A673 (cell line): ENCODE results near the gene MKX. TPM values are rescaled to one million over a fixed set of nuclear protein-coding genes. Genes with fewer than 3 reads are reported as not detected.

ENCODE experiments used
- BruUV-seq: library from RNA; stranded (reverse); fragments of 400-500 nt; replicated peaks from 2 replicates; lab custom pipeline; 2021; lab: Mats Ljungman, UMichigan
- CTCF ChIA-PET: fragments of 300-600 bp; sonication (Branson Sonifier 250); formaldehyde crosslinking; loops from one replicate; lab custom pipeline; 2022; ENCODE audit warnings: antibody characterized with exemption; lab: Charles Lee
- POLR2A ChIA-PET: fragments of 300-600 bp; sonication (Branson Sonifier 250); formaldehyde crosslinking; loops from one replicate; lab custom pipeline; 2022; ENCODE audit warnings: antibody characterized with exemption; ENCODE audit not compliant: low non-redundant PET; lab: Charles Lee
- DNase-seq: peaks from one replicate; pipeline ENCODE4 v3.0.0-alpha.2; 2015; ENCODE audit warnings: low spot score
- H3K27ac ChIP-seq: fragments of 200-600 bp; sonication (generic); 2 replicates; pipeline ENCODE4 v1.5.1; 2016; ENCODE audit warnings: mixed run types, low read depth, mild to moderate bottlenecking, mixed read lengths, antibody characterized with exemption, low read length; ENCODE audit not compliant: poor library complexity, severe bottlenecking
- H3K27me3 ChIP-seq: fragments of 200-600 bp; sonication (generic); replicated peaks from 2 replicates; pipeline ENCODE4 v1.6.1; 2017; ENCODE audit warnings: mixed run types, low read depth, mild to moderate bottlenecking, mixed read lengths, antibody characterized with exemption, low read length; ENCODE audit not compliant: insufficient read depth, poor library complexity
- H3K36me3 ChIP-seq: fragments of 200-600 bp; sonication (generic); 2 replicates; pipeline ENCODE4 v1.6.1; 2016; ENCODE audit warnings: mixed run types, mild to moderate bottlenecking, mixed read lengths, antibody characterized with exemption, low read length; ENCODE audit not compliant: insufficient read depth, poor library complexity, severe bottlenecking
- H3K4me1 ChIP-seq: fragments of 200-600 bp; sonication (generic); 2 replicates; pipeline ENCODE4 v1.6.1; 2017; ENCODE audit warnings: mixed run types, mild to moderate bottlenecking, mixed read lengths, antibody characterized with exemption, low read length; ENCODE audit not compliant: insufficient read depth, poor library complexity, severe bottlenecking
- H3K4me3 ChIP-seq: fragments of 200-600 bp; sonication (generic); 2 replicates; pipeline ENCODE4 v1.5.1; 2016; ENCODE audit warnings: low read depth, mixed run types, mild to moderate bottlenecking, mixed read lengths, low read length; ENCODE audit not compliant: poor library complexity, severe bottlenecking
- H3K9me3 ChIP-seq: fragments of 200-600 bp; sonication (generic); 2 replicates; pipeline ENCODE4 v1.6.1; 2016; ENCODE audit warnings: mixed run types, low read depth, mild to moderate bottlenecking, mixed read lengths, antibody characterized with exemption, low read length; ENCODE audit not compliant: poor library complexity, severe bottlenecking
- CTCF ChIP-seq: fragments of 300-800, 200-600 bp; sonication (generic); conservative IDR thresholded peaks from 2 replicates; pipeline ENCODE4 v1.5.1; 2017; ENCODE audit warnings: low read depth, mild to moderate bottlenecking, antibody characterized with exemption, low read length, moderate library complexity, mixed read lengths
- EZH2 ChIP-seq: fragments of 200-600 bp; sonication (generic); IDR thresholded peaks from 2 replicates; pipeline ENCODE4 v1.6.1; 2017; ENCODE audit warnings: borderline replicate concordance, low read depth, mild to moderate bottlenecking, mixed read lengths, antibody characterized with exemption, low read length; ENCODE audit not compliant: poor library complexity, severe bottlenecking
- intact Hi-C: fragments of 100-400 bp; cut with micrococcal nuclease; formaldehyde crosslinking; loops from one replicate; pipeline ENCODE4 v1.10.0; 2022; ENCODE audit not compliant: unreplicated experiment
- total RNA-seq: library from RNA; stranded (reverse); gene quantifications from 2 replicates; pipeline ENCODE4 v1.2.3, GENCODE V29; 2021

The MKX gene
- total RNA-seq, 1 experiment from 2014 or later, result 0.09 TPM

- ChIA-PET POLR2A (no interaction called here), CTCF (no interaction called here)
- intact Hi-C loops, result no loop called here
- no peaks in the 10 kb centered on the region for H3K36me3 ChIP-seq
- H3K4me3 ChIP-seq, result no peak overlapping the region
- no TSS peak for BruUV-seq
- TF ChIP-seq EZH2, result no peak
- TF ChIP-seq CTCF, result no peak
- peaks cover 10% of the 10 kb centered on the region for H3K9me3 ChIP-seq
- no peak for DNase-seq
- no peaks in the 10 kb centered on the region for H3K27me3 ChIP-seq
- H3K27ac ChIP-seq, result no peak overlapping the region
- no peaks in the 10 kb centered on the region for H3K4me1 ChIP-seq
These were observed 103.5 kb downstream of the MKX start for GRCh38 chr10:27642023-27642589.

- TF ChIP-seq CTCF, result no peak
- no peak for TF ChIP-seq EZH2
- Histone ChIP-seq H3K9me3 (peaks cover 10% of the 10 kb centered on the region), H3K4me3 (no peak overlapping the region), H3K4me1 (no peaks in the 10 kb centered on the region), H3K27ac (no peak overlapping the region), H3K27me3 (no peaks in the 10 kb centered on the region), H3K36me3 (no peaks in the 10 kb centered on the region)
- intact Hi-C loops, result no loop called here
- DNase-seq, result no peak
- CTCF ChIA-PET, result no interaction called here
- BruUV-seq, result no TSS peak
- POLR2A ChIA-PET, result no interaction called here
These were observed 107.4 kb downstream of the MKX start for GRCh38 chr10:27638071-27638750.

GRCh38 chr10:27637601-27638000 lies 108.0 kb downstream of the MKX start:
- Histone ChIP-seq H3K27ac (no peak overlapping the region), H3K27me3 (no peaks in the 10 kb centered on the region), H3K36me3 (no peaks in the 10 kb centered on the region), H3K9me3 (peaks cover 10% of the 10 kb centered on the region), H3K4me3 (no peak overlapping the region), H3K4me1 (no peaks in the 10 kb centered on the region)
- TF ChIP-seq EZH2 (no peak), CTCF (no peak)
- intact Hi-C loops, result no loop called here
- CTCF ChIA-PET, result no interaction called here
- peak; percentile 31 for DNase-seq
- BruUV-seq, result no TSS peak
- POLR2A ChIA-PET, result no interaction called here
